Natural killer cell treated with Interleukin-12 subunit alpha and Interleukin-12 subunit beta and Interleukin-15 and Interleukin-18, amount 100 ng/mL, for 72 hours (primary cell): ENCODE results near the gene BICDL1. TPM values are rescaled to one million over a fixed set of nuclear protein-coding genes. Genes with fewer than 3 reads are reported as not detected.

Source experiments
- ATAC-seq, 2 donors: fragments of 150-1000 bp; cut with Tn5 transposase in 1 of 2; sonication (Bioruptor Pico), chemical (Tn5 transposase) in 1 of 2; 2 replicates each; pipeline ENCODE4 v1.10.0; 2021
- DNase-seq: peaks from one replicate; pipeline ENCODE4 v3.0.0; 2022; ENCODE audit warnings: low spot score
- H3K27ac Mint-ChIP-seq, 2 donors: 1 replicate in 1 of 2; 2 replicates in 1 of 2; pipeline ENCODE4 v1.8.0; 2022; ENCODE audit warnings: mixed read lengths in 2 of 2, mild to moderate bottlenecking in 1 of 2, moderate library complexity in 1 of 2
- H3K27me3 Mint-ChIP-seq, 2 donors: 1 replicate in 1 of 2; 2 replicates in 1 of 2; pipeline ENCODE4 v1.8.0; 2022; ENCODE audit warnings: mixed read lengths in 2 of 2
- H3K36me3 Mint-ChIP-seq: one replicate; pipeline ENCODE4 v1.8.0; 2022; ENCODE audit warnings: mixed read lengths
- H3K4me1 Mint-ChIP-seq, 2 donors: 1 replicate in 1 of 2; 2 replicates in 1 of 2; pipeline ENCODE4 v1.8.0; 2022; ENCODE audit warnings: low read depth in 2 of 2, mixed read lengths in 2 of 2, mild to moderate bottlenecking in 1 of 2
- H3K4me3 Mint-ChIP-seq: one replicate; pipeline ENCODE4 v1.8.0; 2022; ENCODE audit warnings: mixed read lengths
- H3K9me3 Mint-ChIP-seq: 2 replicates; pipeline ENCODE4 v1.8.0; 2022; ENCODE audit warnings: mixed read lengths
- total RNA-seq, 2 donors: library from RNA; stranded (reverse); gene quantifications; one replicate each; pipeline ENCODE4 v1.2.3, GENCODE V29; 2022

BICDL1 gene
- total RNA-seq, 2 donors from 2014 or later, result 4.3 to 9.8 TPM

DNA sequence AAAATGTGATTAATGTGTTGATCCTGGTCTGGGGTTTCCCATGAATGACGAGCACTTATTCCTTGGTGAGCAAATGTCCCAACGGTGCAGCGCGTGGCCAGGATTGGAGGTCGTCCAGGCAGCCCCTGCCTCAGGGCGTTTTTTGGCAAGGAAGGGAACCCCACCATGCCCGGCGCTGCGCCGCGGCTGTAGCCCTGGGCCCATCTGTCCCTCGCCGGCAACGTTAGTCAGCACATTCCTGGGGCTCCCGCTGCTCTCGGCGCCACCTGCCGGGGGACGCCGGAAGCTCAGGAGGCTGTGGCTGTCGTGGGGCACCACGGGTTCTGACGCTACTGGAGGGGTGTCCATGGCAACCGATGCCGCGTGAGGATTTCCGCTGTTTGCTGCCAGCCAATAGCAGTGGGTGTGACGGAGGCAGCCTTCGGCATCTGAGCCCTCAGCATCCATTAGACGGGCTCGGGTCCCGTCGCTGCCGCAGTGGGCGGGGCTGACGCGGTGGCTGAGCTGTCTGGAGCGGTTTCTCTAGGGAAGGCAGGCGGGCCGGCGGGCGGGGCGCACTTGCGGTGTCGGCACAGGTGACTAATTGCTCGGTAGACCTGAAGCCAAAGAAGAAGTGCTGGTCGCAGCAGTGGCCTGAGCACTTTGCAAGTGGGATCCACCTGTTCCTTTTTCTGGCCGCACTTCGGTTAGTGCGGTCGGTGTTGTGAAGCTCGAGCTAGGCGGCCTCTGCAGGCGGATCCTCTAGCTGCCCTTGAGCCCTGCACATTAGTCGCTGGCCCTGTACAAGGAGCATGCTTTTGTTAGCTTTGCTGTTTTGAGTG is 98.0 kb downstream of the BICDL1 start:
- Mint-ChIP-seq H3K4me1 (peaks cover 20 to 30% of the 10 kb centered on the region in 2 donors), H3K36me3 (no peaks in the 10 kb centered on the region), H3K9me3 (no peaks in the 10 kb centered on the region), H3K27ac (peak overlapping the region; percentile 87 to 90), H3K27me3 (no peaks in the 10 kb centered on the region), H3K4me3 (peak overlapping the region; percentile 78)
- peak; percentile 99 for ATAC-seq
- peak; percentile 100 for DNase-seq

DNA sequence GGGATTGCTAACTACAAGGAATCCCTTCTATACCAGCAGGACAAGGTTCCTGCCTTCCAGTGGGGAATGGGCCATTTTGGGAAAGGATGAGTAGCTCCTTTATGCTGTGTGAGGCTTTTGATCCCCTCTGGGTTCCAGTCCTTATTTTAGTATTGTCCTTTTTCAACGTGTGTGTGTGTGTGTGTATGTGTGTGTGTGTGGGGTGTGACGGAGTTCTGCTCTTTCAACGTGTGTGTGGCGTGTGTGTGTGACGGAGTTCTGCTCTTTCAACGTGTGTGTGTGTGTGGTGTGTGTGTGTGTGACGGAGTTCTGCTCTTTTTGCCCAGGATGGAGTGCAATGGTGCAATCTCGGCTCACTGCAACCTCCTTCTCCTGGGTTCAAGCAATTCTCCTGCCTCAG is 100.1 kb downstream of the BICDL1 start:
- ATAC-seq (no peak), DNase-seq (no peak)
- Mint-ChIP-seq H3K27ac (no peak overlapping the region), H3K9me3 (no peaks in the 10 kb centered on the region), H3K27me3 (no peaks in the 10 kb centered on the region), H3K36me3 (no peaks in the 10 kb centered on the region), H3K4me1 (peaks cover 20 to 30% of the 10 kb centered on the region in 2 donors), H3K4me3 (no peak overlapping the region)

- H3K36me3 Mint-ChIP-seq, result no peaks in the 10 kb centered on the region
- ATAC-seq (no peak), DNase-seq (no peak)
- no peaks in the 10 kb centered on the region for H3K27me3 Mint-ChIP-seq
- H3K9me3 Mint-ChIP-seq, result no peaks in the 10 kb centered on the region
- H3K4me3 Mint-ChIP-seq, result no peak overlapping the region
- H3K27ac Mint-ChIP-seq, result no peak overlapping the region
- H3K4me1 Mint-ChIP-seq, result peaks cover 23 to 32% of the 10 kb centered on the region in 2 donors
Observed at GRCh38 chr12:120089796-120090195, 100.8 kb downstream of the BICDL1 start.

GRCh38 chr12:120090206-120090605 is 101.2 kb downstream of the BICDL1 start:
- peaks cover 24 to 31% of the 10 kb centered on the region in 2 donors for H3K4me1 Mint-ChIP-seq
- DNase-seq (no peak), ATAC-seq (no peak)
- no peaks in the 10 kb centered on the region for H3K9me3 Mint-ChIP-seq
- no peak overlapping the region for H3K27ac Mint-ChIP-seq
- H3K4me3 Mint-ChIP-seq, result no peak overlapping the region
- no peaks in the 10 kb centered on the region for H3K27me3 Mint-ChIP-seq
- H3K36me3 Mint-ChIP-seq, result no peaks in the 10 kb centered on the region

DNA sequence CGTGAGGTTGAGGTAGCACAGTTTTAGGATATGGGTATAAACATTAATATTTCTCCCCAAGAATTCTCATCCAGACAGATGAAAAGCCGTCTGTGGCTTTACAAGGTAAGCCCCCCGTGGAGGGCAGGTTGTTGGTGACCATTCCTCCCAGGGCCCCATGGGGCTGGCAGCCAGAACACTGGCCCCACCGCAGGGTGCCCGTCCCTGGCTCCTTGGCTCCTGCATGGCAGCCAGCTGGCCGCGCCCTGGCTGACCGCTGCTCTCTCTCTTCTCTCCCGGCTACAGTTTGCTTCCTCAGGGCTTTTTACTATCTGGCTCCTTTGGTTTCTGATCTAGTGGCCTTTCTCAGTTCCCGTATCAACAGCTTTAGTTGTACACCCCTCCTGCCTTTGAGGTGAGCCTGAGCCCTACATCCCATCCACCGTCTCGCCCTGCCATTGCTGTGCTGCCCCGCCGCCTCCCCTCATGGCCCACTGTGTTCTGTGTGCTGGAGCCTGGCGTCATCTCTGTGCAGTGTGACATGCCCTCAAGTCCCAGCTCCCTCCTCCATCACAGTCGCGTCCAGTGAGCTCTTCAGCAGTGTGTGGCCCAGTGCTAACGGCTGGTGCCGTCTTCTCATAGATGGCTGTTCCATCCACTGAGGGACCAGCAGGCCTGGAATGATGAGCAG is 101.7 kb downstream of the BICDL1 start:
- DNase-seq (no peak), ATAC-seq (no peak)
- H3K9me3 Mint-ChIP-seq, result no peaks in the 10 kb centered on the region
- H3K27ac Mint-ChIP-seq, result peak overlapping the region; percentile 25 to 70
- no peak overlapping the region for H3K4me3 Mint-ChIP-seq
- H3K4me1 Mint-ChIP-seq, result peaks cover 21 to 28% of the 10 kb centered on the region in 2 donors
- H3K27me3 Mint-ChIP-seq, result no peaks in the 10 kb centered on the region
- no peaks in the 10 kb centered on the region for H3K36me3 Mint-ChIP-seq

GRCh38 chr12:120091371-120092090 is 102.5 kb downstream of the BICDL1 start:
- Mint-ChIP-seq H3K27me3 (no peaks in the 10 kb centered on the region), H3K27ac (peak overlapping the region; percentile 25 to 70), H3K4me3 (no peak overlapping the region), H3K9me3 (no peaks in the 10 kb centered on the region), H3K36me3 (no peaks in the 10 kb centered on the region), H3K4me1 (peaks cover 17 to 26% of the 10 kb centered on the region in 2 donors)
- ATAC-seq, result no peak
- no peak for DNase-seq

DNA sequence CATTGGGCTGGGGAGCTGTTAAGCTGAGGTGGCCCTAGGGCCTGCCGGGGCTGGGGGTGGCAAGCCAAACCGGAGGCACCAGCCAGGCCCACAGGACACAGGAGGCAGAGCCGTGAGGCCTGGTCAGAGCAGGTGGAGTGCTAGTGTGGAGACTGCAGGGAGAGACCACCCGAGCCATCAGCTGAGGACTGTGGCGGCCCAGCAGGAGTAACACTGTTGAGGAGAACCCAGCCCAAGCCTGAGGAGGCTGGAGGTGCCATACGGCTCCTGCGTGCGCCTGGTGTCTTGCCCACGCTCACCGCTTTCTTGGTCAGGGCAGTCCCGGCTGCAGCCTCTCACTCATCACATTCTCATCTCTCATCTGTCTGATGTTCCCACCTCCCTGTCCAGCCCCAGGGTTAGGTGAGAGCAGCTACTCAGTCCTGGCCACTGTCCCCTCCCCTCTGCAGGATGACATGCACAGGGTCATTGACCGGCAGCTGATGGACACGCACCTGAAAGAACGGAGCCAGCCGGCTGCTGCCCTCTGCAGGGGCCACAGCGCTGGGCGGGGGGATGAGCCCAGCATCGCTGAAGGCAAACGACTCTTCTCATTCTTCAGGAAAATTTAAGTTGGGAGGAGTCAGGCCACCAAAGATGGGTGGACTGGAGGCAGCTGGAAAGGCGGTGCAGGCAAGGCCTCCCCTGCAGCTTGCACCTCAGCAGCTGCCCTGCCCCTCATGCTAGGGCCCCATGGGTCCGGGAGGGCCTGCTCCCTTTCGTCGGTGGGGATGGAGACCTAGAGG is 103.7 kb downstream of the BICDL1 start:
- Mint-ChIP-seq H3K36me3 (no peaks in the 10 kb centered on the region), H3K27me3 (no peaks in the 10 kb centered on the region)

DNA sequence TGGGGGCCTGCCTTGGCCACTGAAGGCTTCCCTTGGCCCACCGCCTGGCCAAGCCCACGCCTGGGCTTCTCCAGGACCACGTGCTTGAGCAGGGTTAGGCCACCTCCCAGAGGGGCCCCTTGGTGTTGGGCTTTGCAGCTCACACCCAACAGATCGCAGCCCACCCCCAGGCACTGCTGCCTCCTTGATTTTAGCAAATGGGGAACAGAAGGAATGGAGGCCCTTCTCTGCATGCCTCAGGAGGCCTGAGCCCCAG is 104.2 kb downstream of the BICDL1 start:
- H3K27ac Mint-ChIP-seq, result no peak overlapping the region
- H3K36me3 Mint-ChIP-seq, result no peaks in the 10 kb centered on the region
- peaks cover 4 to 16% of the 10 kb centered on the region in 2 donors for H3K4me1 Mint-ChIP-seq
- H3K9me3 Mint-ChIP-seq, result no peaks in the 10 kb centered on the region
- H3K4me3 Mint-ChIP-seq, result no peak overlapping the region
- ATAC-seq, result no peak
- H3K27me3 Mint-ChIP-seq, result no peaks in the 10 kb centered on the region
- no peak for DNase-seq

More for the DNA sequence above, 103.7 kb downstream of the BICDL1 start:
- Mint-ChIP-seq H3K4me3 (no peak overlapping the region), H3K27ac (no peak overlapping the region), H3K9me3 (no peaks in the 10 kb centered on the region), H3K4me1 (peaks cover 5 to 16% of the 10 kb centered on the region in 2 donors)
- no peak for ATAC-seq
- no peak for DNase-seq

- ATAC-seq (peak; percentile 3 to 30), DNase-seq (no peak)
- H3K36me3 Mint-ChIP-seq, result no peaks in the 10 kb centered on the region
- H3K27ac Mint-ChIP-seq, result no peak overlapping the region
- H3K4me3 Mint-ChIP-seq, result no peak overlapping the region
- no peaks in the 10 kb centered on the region for H3K9me3 Mint-ChIP-seq
- peaks cover 4 to 16% of the 10 kb centered on the region in 2 donors for H3K4me1 Mint-ChIP-seq
- no peaks in the 10 kb centered on the region for H3K27me3 Mint-ChIP-seq
Observed at GRCh38 chr12:120093592-120094355, 104.7 kb downstream of the BICDL1 start.

DNA sequence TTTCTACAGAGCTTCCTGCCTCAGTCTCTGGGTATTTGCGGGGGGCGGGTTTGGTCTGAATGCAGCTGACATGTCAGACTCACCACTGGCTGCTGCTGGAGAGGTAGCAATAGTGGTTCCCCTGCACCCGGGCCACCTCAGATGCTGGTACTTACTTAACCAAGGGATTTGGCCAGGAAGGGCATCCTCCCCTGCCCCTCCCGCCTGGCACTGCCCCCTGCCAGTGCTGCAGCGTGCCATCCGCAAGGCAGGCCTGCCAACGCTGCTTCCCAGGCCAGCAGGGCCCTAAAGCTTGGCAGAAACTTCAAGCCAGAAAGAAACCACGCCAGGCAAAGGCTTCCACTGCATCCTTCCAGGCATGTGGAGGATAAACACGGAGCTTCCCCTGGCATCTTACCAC is 105.4 kb downstream of the BICDL1 start:
- no peak for ATAC-seq
- no peak overlapping the region for H3K27ac Mint-ChIP-seq
- no peaks in the 10 kb centered on the region for H3K36me3 Mint-ChIP-seq
- H3K27me3 Mint-ChIP-seq, result no peaks in the 10 kb centered on the region
- no peak overlapping the region for H3K4me3 Mint-ChIP-seq
- H3K9me3 Mint-ChIP-seq, result no peaks in the 10 kb centered on the region
- DNase-seq, result no peak
- H3K4me1 Mint-ChIP-seq, result peaks cover 4 to 12% of the 10 kb centered on the region in 2 donors

- no peak overlapping the region for H3K27ac Mint-ChIP-seq
- peaks cover 8 to 16% of the 10 kb centered on the region in 2 donors for H3K4me1 Mint-ChIP-seq
- H3K27me3 Mint-ChIP-seq, result no peaks in the 10 kb centered on the region
- no peak for DNase-seq
- no peak overlapping the region for H3K4me3 Mint-ChIP-seq
- no peaks in the 10 kb centered on the region for H3K9me3 Mint-ChIP-seq
- ATAC-seq, result no peak
- no peaks in the 10 kb centered on the region for H3K36me3 Mint-ChIP-seq
Observed at GRCh38 chr12:120095331-120095730, 106.3 kb downstream of the BICDL1 start.

DNA sequence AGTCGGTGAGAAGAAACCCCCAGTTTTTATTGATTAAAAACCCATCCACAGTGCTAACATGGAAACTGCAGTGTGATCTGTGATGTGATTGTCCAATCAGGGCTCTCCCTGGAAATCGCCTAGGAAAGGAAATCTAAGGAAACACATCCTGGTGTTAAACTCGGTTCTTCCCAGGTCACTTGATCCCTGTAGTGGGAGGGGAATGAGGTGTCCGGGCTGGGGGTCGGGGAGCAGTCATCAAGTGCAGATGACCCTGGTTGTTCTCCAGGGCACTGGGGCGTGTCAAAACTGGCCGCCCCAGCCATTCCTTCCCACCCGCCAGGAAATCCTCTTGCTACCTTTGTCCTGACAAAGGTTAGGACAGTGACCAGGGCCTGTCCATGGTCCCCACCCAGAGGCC is 106.7 kb downstream of the BICDL1 start:
- Mint-ChIP-seq H3K27me3 (no peaks in the 10 kb centered on the region), H3K27ac (no peak overlapping the region), H3K9me3 (no peaks in the 10 kb centered on the region), H3K4me1 (peaks cover 8 to 18% of the 10 kb centered on the region in 2 donors), H3K36me3 (no peaks in the 10 kb centered on the region), H3K4me3 (no peak overlapping the region)
- ATAC-seq, result no peak
- DNase-seq, result no peak

DNA sequence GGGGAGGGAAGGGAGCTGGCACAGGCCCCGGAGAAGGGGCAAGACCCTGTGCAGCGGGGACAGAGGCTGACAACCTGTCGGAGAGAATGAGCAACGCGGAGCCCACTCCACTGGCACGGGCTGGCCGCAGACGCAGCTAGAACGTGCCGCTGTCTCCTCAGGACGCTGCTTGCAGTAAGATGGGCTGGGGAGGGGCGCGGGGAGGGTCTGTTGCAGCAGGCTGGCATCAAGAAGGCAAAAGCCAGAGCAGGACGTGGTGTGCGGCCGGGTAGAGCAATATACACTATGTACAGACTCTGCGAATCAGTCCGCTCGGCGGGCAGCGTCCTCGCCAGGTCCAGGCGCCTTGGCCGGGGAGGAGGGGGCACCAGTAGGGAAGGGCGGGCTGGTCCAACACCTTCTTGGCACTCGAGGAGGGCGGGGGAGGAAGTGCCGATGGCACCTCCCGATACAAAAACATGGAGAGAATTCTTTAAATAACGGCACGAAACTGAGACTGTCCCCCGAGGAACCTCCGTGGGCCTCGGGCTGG is 107.7 kb downstream of the BICDL1 start:
- no peak for DNase-seq
- no peak for ATAC-seq
- H3K36me3 Mint-ChIP-seq, result no peaks in the 10 kb centered on the region
- no peak overlapping the region for H3K27ac Mint-ChIP-seq
- H3K9me3 Mint-ChIP-seq, result no peaks in the 10 kb centered on the region
- H3K27me3 Mint-ChIP-seq, result no peaks in the 10 kb centered on the region
- no peak overlapping the region for H3K4me3 Mint-ChIP-seq
- H3K4me1 Mint-ChIP-seq, result peaks cover 15 to 20% of the 10 kb centered on the region in 2 donors
